Measurements from ENCODE around the gene DNM2. TPM values are rescaled to one million over a fixed set of nuclear protein-coding genes. Genes with fewer than 3 reads are reported as not detected.

DNM2 gene
- total and polyA plus RNA-seq, 2 of the 13 experiments (the other 11 are each of a cell fraction or from before 2014, with no cell fraction given): 41.7 to 59.8 TPM

- TF ChIP-seq ZNF33A (CRISPR knock-in tag; IDR thresholded peaks at IDR 0.05; ENCODE audit: borderline replicate concordance) (no peak), ZBTB33 (CRISPR knock-in tag; IDR thresholded peaks at IDR 0.05) (no peak; the same call in 1 of the 2 replicates), PBX2 (CRISPR knock-in tag; IDR thresholded peaks at IDR 0.05) (no peak), BORCS8-MEF2B (CRISPR knock-in tag; IDR thresholded peaks at IDR 0.05) (no peak), ZNF414 (CRISPR knock-in tag; IDR thresholded peaks at IDR 0.05) (no peak; the same call in 1 of the 2 replicates), FOXM1 (CRISPR knock-in tag; IDR thresholded peaks at IDR 0.05) (no peak), U2AF2 (IDR thresholded peaks at IDR 0.05; ENCODE audit: low read depth, low read length) (no peak), HNRNPUL1 (IDR thresholded peaks at IDR 0.05; ENCODE audit: low read depth, low read length) (no peak), ZNF709 (CRISPR knock-in tag; IDR thresholded peaks at IDR 0.05) (no peak), KDM2A (CRISPR knock-in tag; IDR thresholded peaks at IDR 0.05; ENCODE audit: borderline replicate concordance, low read depth) (peak; percentile 42; the same call in 1 of the 2 replicates), ELF4 (CRISPR knock-in tag; IDR thresholded peaks at IDR 0.05; ENCODE audit: borderline replicate concordance) (no peak), NPAS2 (CRISPR knock-in tag; IDR thresholded peaks at IDR 0.05; ENCODE audit: borderline replicate concordance) (no peak), PRPF4 (IDR thresholded peaks at IDR 0.05; ENCODE audit: low read depth, low read length, poor library complexity, severe bottlenecking) (no peak), ZFP36 (IDR thresholded peaks at IDR 0.05; ENCODE audit: borderline replicate concordance, low read depth, low read length, partially characterized antibody) (no peak), SOX6 (IDR thresholded peaks at IDR 0.05) (no peak), SOX6 (CRISPR knock-in tag; IDR thresholded peaks at IDR 0.05) (peak; percentile 29; the same call in 1 of the 2 replicates), MIER2 (CRISPR knock-in tag; IDR thresholded peaks at IDR 0.05) (no peak), CCDC6 (CRISPR knock-in tag; IDR thresholded peaks at IDR 0.05) (no peak), ZFP36L1 (CRISPR knock-in tag; IDR thresholded peaks at IDR 0.05) (0 out of 2 replicates have a peak, but pooled peaks have one; percentile 26), ZNF567 (CRISPR knock-in tag; IDR thresholded peaks at IDR 0.05; ENCODE audit: borderline replicate concordance) (no peak; the same call in 1 of the 2 replicates), ZNF83 (CRISPR knock-in tag; IDR thresholded peaks at IDR 0.05; ENCODE audit: borderline replicate concordance) (no peak), GABPA (IDR thresholded peaks at IDR 0.05; ENCODE audit: low read depth, low read length) (no peak), GABPA (CRISPR knock-in tag; IDR thresholded peaks at IDR 0.05; ENCODE audit: low read depth) (no peak), RXRB (CRISPR knock-in tag; IDR thresholded peaks at IDR 0.05; ENCODE audit: borderline replicate concordance) (peak; percentile 71), PAWR (CRISPR knock-in tag; IDR thresholded peaks at IDR 0.05; ENCODE audit: borderline replicate concordance) (0 out of 2 replicates have a peak, but pooled peaks have one; percentile 20), JUND (CRISPR knock-in tag; IDR thresholded peaks at IDR 0.05) (peak; percentile 88), ZNF136 (CRISPR knock-in tag; IDR thresholded peaks at IDR 0.05; ENCODE audit: low read depth) (no peak), RFX3 (CRISPR knock-in tag; IDR thresholded peaks at IDR 0.05) (no peak), ZNF121 (CRISPR knock-in tag; IDR thresholded peaks at IDR 0.05) (peak; percentile 20; the same call in 1 of the 2 replicates)
Observed at GRCh38 chr19:10748927-10749434, 31.1 kb downstream of the DNM2 start (continued).

All from HepG2 (cell line).